Inflammatory macrophage treated with lipopolysaccharide for 1 hour (primary cell): Measurements from ENCODE around the gene TMEM170A.
"Not testable (repeated sequence)": the region's sequence is repeated elsewhere in the genome, so short reads cannot be mapped to it uniquely, and the experiment has no call there.

ENCODE experiments used
- DNase-seq, 2 donors: peaks; one replicate each; pipeline ENCODE4 v3.0.0-alpha.2; 2020 to 2022

Gene TMEM170A

GRCh38 chr16:75464122-75464918, at the start of gene TMEM170A:
Gene TMEM170A (minus strand): TSS chr16:75464689. CDS start chr16:75464600, 89 bp downstream.
- peak; percentile 98 to 100 for DNase-seq

- DNase-seq, result peak; percentile 97 to 99
Observed at GRCh38 chr16:75506574-75506973, 42.1 kb upstream of the TMEM170A start.

- DNase-seq, result no peak
Observed at GRCh38 chr16:75506107-75506506, 41.6 kb upstream of the TMEM170A start.

GRCh38 chr16:75503801-75504200, 39.3 kb upstream of the TMEM170A start:
- DNase-seq, result no peak

GRCh38 chr16:75502916-75503605, 38.6 kb upstream of the TMEM170A start:
- DNase-seq, result no peak

GRCh38 chr16:75501820-75502219, 37.3 kb upstream of the TMEM170A start:
- DNase-seq, result not testable (repeated sequence)

- DNase-seq, result no peak
Observed at GRCh38 chr16:75501359-75501758, 36.9 kb upstream of the TMEM170A start.

GRCh38 chr16:75498605-75499322, 34.3 kb upstream of the TMEM170A start:
- not testable (repeated sequence) for DNase-seq

GRCh38 chr16:75497558-75497957, 33.1 kb upstream of the TMEM170A start:
- no peak for DNase-seq

GRCh38 chr16:75495076-75495674, 30.7 kb upstream of the TMEM170A start, which contains the start of gene CHST6:
Gene CHST6 (minus strand): TSS chr16:75495441. CDS start chr16:75479828, 15,613 bp downstream.
- peak in 1 of 2 donors; percentile 35 for DNase-seq

GRCh38 chr16:75494661-75495075, 30.2 kb upstream of the TMEM170A start:
- no peak for DNase-seq

GRCh38 chr16:75494184-75494583, 29.7 kb upstream of the TMEM170A start:
- DNase-seq, result no peak

- DNase-seq, result no peak
Observed at GRCh38 chr16:75491876-75492275, 27.4 kb upstream of the TMEM170A start.

- no peak for DNase-seq
Observed at GRCh38 chr16:75488322-75488721, 23.8 kb upstream of the TMEM170A start.

GRCh38 chr16:75486676-75487313, 22.3 kb upstream of the TMEM170A start:
- DNase-seq, result peak in 1 of 2 donors; percentile 27

GRCh38 chr16:75486014-75486675, 21.7 kb upstream of the TMEM170A start:
- peak; percentile 44 to 92 for DNase-seq

- no peak for DNase-seq
Observed at GRCh38 chr16:75485230-75486013, 20.9 kb upstream of the TMEM170A start.

GRCh38 chr16:75483222-75483621, 18.7 kb upstream of the TMEM170A start:
- no peak for DNase-seq

GRCh38 chr16:75482434-75483205, 18.1 kb upstream of the TMEM170A start:
- no peak for DNase-seq

- DNase-seq, result no peak
Observed at GRCh38 chr16:75481475-75481874, 17.0 kb upstream of the TMEM170A start.
